Esophagus muscularis mucosa (tissue), 4 donors: ENCODE results near the gene PGAM2.

Source experiments
- CTCF ChIP-seq, 3 experiments: fragments of 200-600 bp in 2 of 3; fragments of 450-650 bp in 1 of 3; sonication (generic) in 2 of 3; IDR thresholded peaks; one replicate each; pipeline ENCODE4 v1.5.1; 2017 to 2019; ENCODE audit warnings: antibody characterized with exemption in 3 of 3, mild to moderate bottlenecking in 2 of 3, moderate library complexity in 1 of 3
- EP300 ChIP-seq: sonication (generic); formaldehyde crosslinking; IDR thresholded peaks from one replicate; pipeline ENCODE4 v1.6.1; 2017; ENCODE audit warnings: antibody characterized with exemption
- POLR2AphosphoS5 ChIP-seq, 2 donors: sonication (generic); formaldehyde crosslinking; IDR thresholded peaks; one replicate each; pipeline ENCODE4 v1.6.1; 2017; ENCODE audit warnings: antibody characterized with exemption in 2 of 2

DNA sequence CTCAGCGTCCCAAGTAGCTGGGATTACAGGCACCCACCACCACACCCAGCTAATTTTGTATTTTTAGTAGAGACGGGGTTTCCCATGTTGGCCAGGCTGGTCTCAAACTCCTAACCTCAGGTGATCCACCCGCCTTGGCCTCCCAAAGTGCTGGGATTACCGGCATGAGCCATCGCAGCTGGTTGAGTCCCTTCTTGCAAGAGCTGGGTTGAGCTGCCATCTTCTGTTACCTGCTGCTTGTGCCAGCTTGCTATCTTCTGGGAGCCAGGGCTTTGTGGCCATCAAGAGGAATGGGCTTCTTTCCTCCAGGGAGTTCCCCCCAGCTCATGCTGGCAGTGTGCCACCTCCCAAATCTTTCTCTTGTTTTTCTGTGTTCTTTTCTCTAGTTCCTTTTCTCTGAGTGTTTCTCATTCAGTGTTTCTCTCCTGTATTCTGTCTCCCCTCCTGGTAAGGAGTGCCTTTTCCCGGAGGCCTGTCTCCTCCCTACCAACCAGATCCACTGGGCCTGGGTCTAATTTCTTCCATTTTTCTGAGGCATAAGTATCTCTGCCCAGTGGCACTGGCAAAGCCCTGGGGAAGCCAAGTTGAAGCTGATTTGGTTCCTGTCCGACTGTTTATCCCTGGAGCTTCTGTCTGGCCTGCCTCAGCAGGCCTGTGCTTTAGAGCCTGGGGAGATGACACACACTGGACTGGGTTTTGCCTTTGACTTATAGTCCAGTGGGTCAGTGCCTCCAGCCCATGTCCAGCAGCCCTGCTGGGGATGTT lies 17.2 kb downstream of the PGAM2 start:
- TF ChIP-seq EP300 = no peak
- TF ChIP-seq CTCF (IDR thresholded peaks at IDR 0.05) = no peak
- no peak for TF ChIP-seq POLR2AphosphoS5 (IDR thresholded peaks at IDR 0.05)
